MCF 10A (cell line): ENCODE results near the gene ZNF530. TPM values are rescaled to one million over a fixed set of nuclear protein-coding genes. Genes with fewer than 3 reads are reported as not detected.
A peak's percentile ranks its signal among the peaks of the same experiment; 100 is the strongest.

Experiments used
- BruUV-seq: library from RNA; stranded (reverse); fragments of 400-500 nt; replicated peaks from 2 replicates; lab custom pipeline; 2021; lab: Mats Ljungman, UMichigan
- CTCF ChIA-PET: fragments of 300-600 bp; sonication (Branson Sonifier 250); formaldehyde crosslinking; extraction: SDS; loops from one replicate; lab custom pipeline; 2021; ENCODE audit warnings: antibody characterized with exemption, inconsistent platforms; lab: Yijun Ruan, JAX
- POLR2A ChIA-PET: fragments of 300-600, 350-650 bp; sonication (Branson Sonifier 250); formaldehyde crosslinking; extraction: SDS; loops from one replicate; lab custom pipeline; 2020; ENCODE audit warnings: antibody characterized with exemption, inconsistent platforms; lab: Yijun Ruan, JAX
- DNase-seq: peaks from one replicate; pipeline ENCODE4 v3.0.0-alpha.2; 2018; ENCODE audit not compliant: unreplicated experiment
- H3K27ac Mint-ChIP-seq: one replicate; pipeline ENCODE4 v1.8.0; 2022; ENCODE audit warnings: mild to moderate bottlenecking, low read depth, mixed read lengths; ENCODE audit not compliant: unreplicated experiment
- H3K27me3 Mint-ChIP-seq: one replicate; pipeline ENCODE4 v1.8.0; 2022; ENCODE audit warnings: mixed read lengths; ENCODE audit not compliant: insufficient read depth, unreplicated experiment
- H3K36me3 Mint-ChIP-seq: one replicate; pipeline ENCODE4 v1.8.0; 2022; ENCODE audit warnings: mild to moderate bottlenecking, moderate library complexity, mixed read lengths; ENCODE audit not compliant: insufficient read depth, unreplicated experiment
- H3K4me1 Mint-ChIP-seq: one replicate; pipeline ENCODE4 v1.8.0; 2022; ENCODE audit warnings: mixed read lengths; ENCODE audit not compliant: insufficient read depth, unreplicated experiment
- H3K4me3 Mint-ChIP-seq: one replicate; pipeline ENCODE4 v1.8.0; 2022; ENCODE audit warnings: mild to moderate bottlenecking, moderate library complexity, mixed read lengths; ENCODE audit not compliant: unreplicated experiment
- H3K9me3 Mint-ChIP-seq: one replicate; pipeline ENCODE4 v1.8.0; 2022; ENCODE audit warnings: mixed read lengths; ENCODE audit not compliant: unreplicated experiment
- CTCF ChIP-seq: fragments of 200-600 bp; IDR thresholded peaks from one replicate; pipeline ENCODE4 v1.8.0; 2022; ENCODE audit warnings: antibody characterized with exemption, mild to moderate bottlenecking; ENCODE audit not compliant: unreplicated experiment
- intact Hi-C: fragments of 100-400 bp; cut with micrococcal nuclease; formaldehyde crosslinking; loops from 2 replicates; pipeline ENCODE4 v1.14.1; 2022
- total RNA-seq: library from RNA; stranded (reverse); gene quantifications from 2 replicates; pipeline ENCODE4 v1.2.3, GENCODE V29; 2022

The ZNF530 gene
- total RNA-seq, 1 experiment from 2014 or later: 2.4 TPM

DNA sequence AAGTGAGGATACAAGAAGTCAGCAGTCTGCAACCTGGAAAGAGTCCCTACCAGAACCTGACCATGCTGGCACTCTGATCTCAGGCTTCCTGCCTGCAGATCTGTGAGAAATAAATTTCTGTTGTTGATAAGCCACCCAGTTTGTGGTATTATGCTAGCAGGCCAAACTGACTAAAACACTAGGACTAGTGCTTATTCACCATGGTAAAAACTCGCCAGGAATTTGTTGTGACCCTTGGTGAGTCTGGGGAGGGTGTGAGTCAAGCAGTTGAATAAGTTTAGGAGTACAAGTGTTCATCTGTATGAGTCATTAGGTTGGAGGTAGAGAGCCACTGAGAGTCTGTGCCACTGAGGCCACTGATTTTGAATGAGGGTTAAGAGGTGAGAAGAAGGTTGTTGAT is 12.2 kb upstream of the ZNF530 start:
- Mint-ChIP-seq H3K4me3 (no peak overlapping the region), H3K36me3 (no peaks in the 10 kb centered on the region), H3K4me1 (no peaks in the 10 kb centered on the region), H3K27ac (no peak overlapping the region), H3K27me3 (no peaks in the 10 kb centered on the region), H3K9me3 (peaks cover 28% of the 10 kb centered on the region)
- intact Hi-C loops: no loop called here
- no peak for TF ChIP-seq CTCF
- peak; percentile 6 for DNase-seq
- POLR2A ChIA-PET: interaction anchor here (0.8 kb wide), 1 partner anchor 169 kb away, joined by 3 read pairs; no protein-coding TSS in a partner anchor
- CTCF ChIA-PET: no interaction called here
- BruUV-seq: no TSS peak

DNA sequence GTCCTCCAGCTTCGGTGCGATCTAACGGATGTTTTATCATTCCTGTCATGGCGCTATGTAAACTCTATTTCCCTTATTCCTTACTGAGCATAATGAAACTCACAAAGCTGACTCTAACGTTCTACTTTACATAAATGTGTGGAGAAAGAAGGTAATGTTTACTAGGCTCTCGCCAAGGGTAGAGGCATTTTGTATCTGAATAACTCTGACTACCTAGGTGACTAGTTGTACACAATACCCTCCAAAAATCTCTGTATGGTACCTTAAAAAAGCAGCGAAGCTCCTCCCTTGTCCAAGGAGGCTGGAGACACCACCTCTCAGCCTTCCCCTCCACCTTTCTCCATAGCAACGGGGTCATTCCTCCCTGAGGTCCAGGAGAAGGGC is 316 bp upstream of the ZNF530 start:
- intact Hi-C loops: loop anchor here (2.0 kb wide), 1 partner anchor 21 kb away; the partner anchor contains the start of gene ZNF416
- Mint-ChIP-seq H3K4me1 (peaks cover 8% of the 10 kb centered on the region), H3K27ac (peak overlapping the region; percentile 71), H3K36me3 (peaks cover 4% of the 10 kb centered on the region), H3K27me3 (no peaks in the 10 kb centered on the region), H3K9me3 (peaks cover 23% of the 10 kb centered on the region), H3K4me3 (peak overlapping the region; percentile 79)
- POLR2A ChIA-PET: interaction anchor here (0.7 to 2.1 kb wide), 6 partner anchors 20 to 216 kb away, joined by 3 to 9 read pairs (median 4); partner anchors contain the start of genes ZNF416, ZNF551, ZNF552 and ZNF586
- no peak for DNase-seq
- CTCF ChIA-PET: interaction anchor here (0.6 to 1.0 kb wide), 3 partner anchors 24 to 495 kb away, joined by 3 to 4 read pairs (median 3); no protein-coding TSS in a partner anchor
- no TSS peak for BruUV-seq
- no peak for TF ChIP-seq CTCF

- Mint-ChIP-seq H3K4me3 (no peak overlapping the region), H3K4me1 (no peaks in the 10 kb centered on the region), H3K9me3 (peaks cover 29% of the 10 kb centered on the region), H3K27me3 (no peaks in the 10 kb centered on the region), H3K27ac (no peak overlapping the region), H3K36me3 (peaks cover 17% of the 10 kb centered on the region)
- CTCF ChIA-PET: interaction anchor here (0.6 to 0.7 kb wide), 3 partner anchors 73 to 455 kb away, joined by 3 to 4 read pairs (median 3); no protein-coding TSS in a partner anchor
- no peak for TF ChIP-seq CTCF
- POLR2A ChIA-PET: no interaction called here
- intact Hi-C loops: no loop called here
- DNase-seq: no peak
- no TSS peak for BruUV-seq
Observed at GRCh38 chr19:57606931-57607330, 7.2 kb downstream of the ZNF530 start.

- ChIA-PET CTCF (no interaction called here), POLR2A (no interaction called here)
- Mint-ChIP-seq H3K9me3 (peaks cover 28% of the 10 kb centered on the region), H3K27ac (no peak overlapping the region), H3K27me3 (no peaks in the 10 kb centered on the region), H3K4me1 (peaks cover 16% of the 10 kb centered on the region), H3K36me3 (peaks cover 30% of the 10 kb centered on the region), H3K4me3 (no peak overlapping the region)
- no peak for DNase-seq
- BruUV-seq: no TSS peak
- TF ChIP-seq CTCF: no peak
- intact Hi-C loops: no loop called here
Observed at GRCh38 chr19:57611113-57611512, 11.4 kb downstream of the ZNF530 start.
